ENCODE data around the gene MRGPRE.

The MRGPRE gene

DNA sequence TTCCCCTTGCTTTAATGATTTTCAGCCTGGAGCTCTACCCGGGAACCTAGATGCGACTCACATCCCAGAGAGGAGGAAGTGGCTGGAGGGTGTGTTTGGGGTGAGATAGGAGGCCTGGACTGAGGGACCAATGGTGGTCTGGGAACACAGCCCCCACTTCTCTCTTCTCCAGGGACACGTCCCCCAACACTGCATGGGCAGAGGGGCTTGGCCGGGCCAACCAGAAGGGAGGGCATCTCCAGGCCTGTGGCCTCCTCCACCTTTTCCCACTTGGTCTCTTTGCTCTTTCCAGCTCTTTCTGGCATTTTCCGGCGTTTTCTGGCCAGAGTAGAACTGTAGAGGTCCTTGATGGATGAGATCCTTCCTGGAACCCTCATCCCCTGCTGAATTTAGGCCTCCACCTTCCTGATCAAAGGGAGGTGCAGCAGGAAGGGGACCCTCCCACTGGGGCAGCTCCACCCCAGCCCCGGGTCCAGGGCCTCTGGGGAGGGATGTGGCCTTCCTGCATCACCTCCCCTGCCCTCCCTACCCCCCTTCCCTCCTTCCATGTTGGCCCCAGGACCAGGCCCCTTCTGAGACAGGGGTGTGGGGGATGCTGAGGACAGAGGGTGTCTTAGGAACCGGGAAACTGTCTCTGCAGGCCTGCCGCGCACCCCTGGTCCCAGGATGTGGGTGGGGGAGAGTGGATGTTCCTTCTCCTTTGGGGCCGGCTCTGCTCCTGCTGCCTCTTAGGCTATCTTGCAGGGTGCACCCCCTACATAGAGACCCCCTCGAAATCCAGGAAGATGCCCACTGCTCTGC, 38.0 kb downstream of the MRGPRE start:
- DNase-seq, result no peak

DNA sequence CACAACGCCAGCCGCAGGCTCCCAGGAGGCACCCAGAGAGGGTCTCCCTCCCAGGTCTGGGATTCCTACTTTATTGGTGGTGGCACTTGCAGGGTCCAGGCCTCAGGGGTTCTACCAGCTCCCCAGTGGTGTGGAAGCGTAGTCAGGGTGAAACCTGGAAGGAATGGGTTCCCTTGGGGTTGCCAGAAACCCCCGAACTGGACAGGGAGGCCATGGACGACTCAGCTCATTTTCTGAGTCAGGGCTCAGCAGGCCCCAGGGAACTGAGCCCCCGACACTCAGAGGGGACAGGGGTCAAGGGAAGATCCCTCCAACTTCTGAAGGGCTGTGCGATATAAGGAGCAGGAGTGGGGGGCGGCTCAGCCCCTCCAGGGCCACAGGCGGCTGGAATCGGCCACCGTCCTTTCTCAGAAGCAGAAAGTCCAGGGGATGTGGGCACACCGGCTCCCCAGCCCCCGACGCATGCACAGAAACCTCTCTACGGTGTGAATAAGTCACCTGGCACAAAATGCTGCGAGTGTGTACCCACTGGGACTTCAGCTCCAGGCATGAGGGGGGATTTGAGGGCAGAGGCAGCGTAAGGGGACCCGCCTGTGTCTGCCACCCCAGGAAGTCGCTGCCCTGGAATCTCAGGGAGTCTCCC, 38.7 kb downstream of the MRGPRE start:
- DNase-seq, result no peak

DNA sequence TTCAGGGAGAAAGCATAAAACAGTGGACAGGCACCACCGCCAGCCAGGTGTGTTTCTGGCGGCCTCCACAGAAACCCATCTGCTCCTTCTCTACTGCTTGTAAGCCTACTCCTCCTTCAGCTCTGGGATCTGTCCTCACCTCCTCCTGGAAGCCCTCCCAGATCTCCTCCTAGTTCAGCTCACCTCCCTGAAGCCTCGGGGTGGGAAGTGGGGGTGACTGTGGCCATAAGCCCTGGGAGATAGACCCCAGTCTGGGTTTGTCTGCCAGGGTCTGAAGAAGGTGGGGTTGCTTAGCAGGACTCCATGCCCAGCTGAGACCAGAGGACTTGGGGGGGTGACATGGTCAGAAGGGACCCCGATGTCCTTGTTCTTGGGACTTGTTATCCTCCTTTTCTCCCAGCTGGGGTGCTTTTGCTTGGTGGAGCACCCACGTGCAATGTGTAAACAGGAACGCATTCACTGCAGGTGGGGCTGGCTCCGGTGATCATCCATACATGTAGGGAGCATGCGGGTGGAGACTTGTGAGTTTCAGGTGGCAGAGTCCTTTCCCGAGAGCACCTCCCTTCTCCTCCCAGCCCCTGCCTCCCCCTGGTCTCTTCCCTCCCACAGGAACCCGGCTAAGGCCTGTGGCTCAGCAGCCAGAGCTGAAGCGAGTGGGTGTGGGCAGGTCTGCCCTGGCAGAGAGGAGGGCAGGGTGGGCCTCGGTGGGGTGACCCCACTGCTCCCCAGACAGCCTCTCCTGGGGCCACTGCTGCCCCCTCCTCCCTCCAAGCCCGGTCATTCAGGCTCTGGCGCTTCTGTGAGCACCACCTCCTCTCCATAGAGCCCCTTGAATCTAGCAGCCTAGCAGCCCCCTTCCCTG, 39.5 kb downstream of the MRGPRE start:
- DNase-seq, result no peak

DNA sequence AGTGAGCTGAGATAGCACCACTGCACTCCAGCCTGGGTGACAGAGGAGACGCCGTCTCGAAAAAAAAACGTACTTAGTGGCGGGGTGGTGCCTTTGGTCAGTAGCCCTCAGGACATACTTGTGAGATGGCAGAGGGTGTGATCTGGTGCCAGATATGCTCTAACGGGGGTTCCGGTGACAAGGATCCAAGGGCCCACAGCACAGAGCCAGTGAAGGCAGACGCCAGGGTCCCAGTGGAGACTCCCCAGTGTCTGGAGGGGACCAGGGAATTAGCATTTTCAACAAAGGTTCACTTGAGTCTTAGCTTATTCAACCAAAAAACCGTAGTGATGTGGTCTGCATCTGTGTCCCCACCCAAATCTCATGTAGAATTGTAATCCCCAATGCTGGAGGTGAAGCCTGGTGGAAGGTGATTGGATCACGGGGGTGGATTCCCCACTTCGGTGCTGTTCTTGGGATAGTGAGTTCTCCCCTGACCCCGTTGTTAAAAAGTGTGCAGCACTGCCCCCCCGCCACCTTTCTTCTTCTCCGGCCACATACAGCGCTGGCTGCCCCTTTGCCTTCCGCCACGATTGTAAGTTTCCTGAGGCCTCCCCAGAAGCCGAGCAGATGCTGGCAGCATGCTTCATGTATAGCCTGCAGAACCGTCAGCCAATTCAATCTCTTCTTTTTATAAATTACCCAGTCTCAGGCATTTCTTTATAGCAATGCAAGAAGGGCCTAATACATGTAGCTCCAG, 40.5 kb downstream of the MRGPRE start:
- DNase-seq, result no peak

GRCh38 chr11:3190600-3190999, 41.6 kb downstream of the MRGPRE start:
- DNase-seq, result no peak

DNA sequence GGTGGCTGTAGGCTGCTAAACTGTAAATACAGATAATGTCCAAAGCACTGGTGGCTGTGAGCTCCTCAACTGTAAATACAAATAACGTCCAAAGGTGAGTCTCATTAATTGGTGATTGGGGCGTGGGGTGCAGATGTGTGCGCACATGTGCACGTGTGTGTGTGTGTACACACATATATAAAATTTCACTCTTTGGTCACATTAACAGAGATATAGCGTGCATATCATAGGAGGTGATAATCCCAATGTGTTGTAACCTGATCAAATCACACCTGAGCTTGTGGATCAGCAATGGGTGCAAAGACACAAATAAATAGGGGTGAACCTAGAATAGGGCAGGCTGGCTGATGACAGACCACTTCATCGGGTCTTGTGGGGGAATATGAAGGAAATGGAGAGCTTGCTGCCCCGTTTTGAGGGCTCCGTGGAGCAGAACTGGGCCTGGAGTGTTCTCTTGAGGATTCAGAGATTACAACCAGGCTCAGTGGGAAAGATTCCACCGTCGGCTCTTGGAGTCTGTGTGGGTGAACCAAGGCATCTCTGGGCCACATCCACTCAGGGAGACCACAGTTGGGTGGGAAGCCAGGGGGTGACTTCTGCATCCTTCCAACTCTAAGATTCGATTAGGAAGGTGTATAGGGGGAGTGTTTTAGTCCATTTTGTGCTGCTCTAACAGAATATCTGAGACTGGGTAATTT, 42.2 kb downstream of the MRGPRE start:
- DNase-seq, result no peak

DNA sequence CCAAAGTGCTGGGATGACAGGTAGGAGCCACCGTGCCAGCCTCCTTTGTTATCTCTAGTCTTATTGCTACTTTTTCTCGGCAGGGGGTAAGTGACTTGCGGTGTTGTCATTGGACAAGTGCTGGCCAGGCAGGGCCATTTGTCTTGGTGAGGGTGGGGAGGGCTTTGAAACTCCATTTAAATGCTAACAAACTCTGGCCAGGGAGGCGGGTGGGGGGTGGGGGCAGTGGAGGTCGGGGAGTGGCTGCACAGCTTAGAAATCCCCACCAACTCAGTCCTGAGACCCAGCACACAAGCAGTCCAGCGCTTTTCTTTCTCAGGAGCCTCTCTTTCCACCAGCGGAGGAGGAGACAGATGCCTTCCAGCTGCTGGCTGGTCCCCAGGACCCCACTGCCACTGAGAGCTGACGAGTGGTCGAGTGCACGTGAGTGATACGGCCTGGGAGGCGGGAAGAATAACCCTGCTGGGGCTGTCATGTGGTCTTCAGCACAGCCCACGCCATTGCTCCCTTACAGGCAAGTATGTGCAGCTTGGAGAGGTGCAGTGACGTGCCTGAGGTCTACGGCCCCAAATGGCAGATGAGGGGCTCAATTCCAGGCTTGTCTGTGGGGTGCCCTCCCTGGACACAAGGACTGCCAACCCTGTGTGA, 42.9 kb downstream of the MRGPRE start:
- no peak for DNase-seq

DNA sequence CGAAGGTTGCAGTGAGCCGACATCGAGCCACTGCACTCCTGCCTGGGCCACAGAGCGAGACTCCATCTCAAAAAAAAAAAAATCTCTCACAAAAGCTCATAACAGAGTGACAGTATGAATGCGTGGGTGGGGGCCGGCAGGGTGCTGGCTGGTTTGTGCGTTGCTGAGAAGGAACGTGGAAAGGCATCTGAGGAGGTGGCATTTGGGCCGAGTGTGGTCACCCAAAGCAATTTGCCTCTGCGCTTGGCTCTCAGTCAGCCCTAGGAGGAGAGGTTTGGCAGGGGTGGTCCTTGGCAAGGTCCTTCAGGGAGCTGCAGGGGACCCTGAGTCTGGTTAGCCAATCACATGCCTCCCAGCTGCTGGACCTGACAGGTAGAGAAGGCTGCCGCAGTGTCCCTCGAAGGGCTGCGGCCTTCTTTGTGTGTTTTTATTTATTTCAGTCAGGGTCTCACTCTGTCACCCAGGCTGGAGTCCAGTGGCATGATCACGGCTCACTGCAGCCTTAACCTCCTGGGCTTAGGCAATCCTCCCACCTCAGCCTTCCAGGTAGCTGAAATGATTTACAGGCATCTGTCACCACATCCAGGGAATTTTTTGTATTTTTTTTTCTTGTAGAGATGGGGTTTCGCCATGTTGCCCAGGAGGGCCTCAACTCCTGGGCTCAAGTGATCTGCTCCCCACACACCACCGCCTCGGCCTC, 43.6 kb downstream of the MRGPRE start:
- no peak for DNase-seq

DNA sequence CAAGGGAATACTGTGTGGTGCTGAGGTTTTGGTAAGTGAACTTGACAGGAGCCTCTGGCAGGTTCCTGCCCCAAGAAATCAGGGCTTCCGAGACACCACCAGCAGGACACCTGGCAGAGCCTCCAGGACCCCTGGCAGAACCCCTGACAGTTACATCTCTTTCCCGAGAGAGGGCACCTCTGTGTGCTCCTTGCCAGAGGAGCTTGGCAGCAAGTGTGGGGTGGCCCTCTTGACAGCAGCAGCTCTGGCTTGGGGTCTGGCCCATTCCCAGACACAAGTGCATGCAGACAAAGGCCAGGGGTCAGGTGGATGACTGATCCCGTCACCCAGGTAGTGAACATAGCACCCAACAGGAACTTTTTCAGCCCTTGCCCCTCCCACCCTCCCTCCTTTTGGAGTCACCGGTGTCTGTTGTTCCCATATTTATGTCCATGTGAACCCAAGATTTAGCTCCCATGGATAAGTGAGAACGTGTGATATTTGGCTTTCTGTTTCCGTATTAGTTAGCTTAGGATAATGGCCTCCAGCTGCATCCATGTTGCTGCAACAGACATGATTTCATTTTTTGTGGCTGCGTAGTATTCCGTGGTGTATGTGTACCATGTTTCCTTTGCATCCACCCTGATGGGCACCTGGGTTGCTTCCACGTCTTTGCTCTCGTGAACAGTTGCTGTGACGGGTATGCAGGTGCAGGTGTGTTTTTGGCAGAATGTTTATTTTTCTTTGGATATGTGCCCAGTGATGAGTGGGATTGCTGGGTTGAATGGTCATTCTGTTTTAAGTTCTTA, 45.9 kb downstream of the MRGPRE start:
- no peak for DNase-seq

DNA sequence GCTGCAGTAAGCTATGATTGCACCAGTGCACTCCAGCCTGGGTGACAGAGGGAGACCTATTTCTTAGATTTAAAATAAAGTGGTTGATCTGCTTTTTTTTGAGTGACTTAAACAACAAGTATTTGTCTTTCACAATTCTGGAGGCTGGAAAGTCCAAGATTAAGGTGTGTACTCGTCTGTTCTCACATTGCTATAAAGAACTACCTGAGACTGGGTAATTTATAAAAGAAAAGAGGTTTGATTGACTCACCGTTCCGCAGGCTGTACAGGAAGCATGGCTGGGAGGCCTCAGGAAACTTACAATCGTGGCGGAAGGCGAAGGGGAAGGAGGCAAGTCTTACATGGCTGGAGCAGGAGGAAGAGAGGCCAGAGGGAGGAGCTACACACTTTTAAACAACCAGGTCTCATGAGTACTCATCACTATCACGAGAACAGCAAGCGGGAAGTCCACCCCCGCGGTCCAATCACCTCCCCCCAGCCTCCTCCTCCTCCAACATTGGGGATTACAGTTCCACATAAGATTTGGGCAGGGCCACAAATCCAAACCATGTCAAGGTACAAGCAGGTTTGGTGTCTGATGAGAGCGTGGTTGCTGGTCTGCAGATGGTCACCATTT, 47.4 kb downstream of the MRGPRE start:
- no peak for DNase-seq

- no peak for DNase-seq
Observed at GRCh38 chr11:3183523-3183922, 48.7 kb downstream of the MRGPRE start.

- no peak for DNase-seq
Observed at GRCh38 chr11:3182462-3182852, 49.8 kb downstream of the MRGPRE start.

GRCh38 chr11:3181725-3182461, 50.3 kb downstream of the MRGPRE start:
- DNase-seq, result no peak

- no peak for DNase-seq
Observed at GRCh38 chr11:3180869-3181268, 51.3 kb downstream of the MRGPRE start.

DNA sequence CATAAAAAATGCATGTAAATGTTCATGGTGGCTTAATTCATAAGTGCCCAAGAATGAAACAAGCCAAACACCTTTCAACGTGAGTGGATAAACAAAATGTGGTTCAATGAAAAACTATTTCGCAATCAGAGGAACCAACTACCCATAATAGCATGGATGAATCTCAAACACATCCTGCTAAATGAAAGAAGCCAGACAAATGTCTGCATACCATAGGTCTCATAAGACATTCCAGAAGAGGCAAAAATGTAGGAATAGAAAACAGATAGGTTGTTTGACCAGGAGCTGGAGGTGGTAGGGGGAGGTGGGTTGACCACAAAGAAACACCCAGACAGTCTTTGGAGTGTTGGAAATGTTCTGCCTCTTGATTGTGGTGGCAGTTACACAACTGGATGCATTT, 53.9 kb downstream of the MRGPRE start:
- DNase-seq, result no peak

DNA sequence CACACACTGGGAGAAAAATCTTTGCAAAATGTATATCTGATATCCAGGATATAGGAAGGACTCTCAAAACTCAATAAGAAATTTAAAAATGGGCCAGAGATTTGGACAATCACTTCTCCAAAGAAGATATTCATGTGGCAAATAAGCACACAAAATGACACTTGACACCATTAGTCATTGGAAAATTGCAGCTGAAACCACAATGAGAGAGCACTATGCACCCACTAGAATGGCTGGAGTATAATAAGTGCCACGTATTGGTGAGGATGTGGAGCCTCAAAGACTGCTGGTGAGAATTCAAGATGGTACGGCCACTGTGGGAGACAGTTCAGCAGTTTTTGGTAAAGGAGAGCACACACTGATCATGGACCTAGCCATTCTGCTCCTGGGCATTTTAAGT, 54.3 kb downstream of the MRGPRE start:
- no peak for DNase-seq
